HepG2 (cell line): ENCODE data around the gene THPO. TPM values are rescaled to one million over a fixed set of nuclear protein-coding genes. Genes with fewer than 3 reads are reported as not detected.

Experiments used
- ARNT ChIP-seq: fragments of 450-650 bp; IDR thresholded peaks from 2 replicates; pipeline ENCODE4 v1.6.1; 2017
- CAMTA2 ChIP-seq: sonication (generic); formaldehyde crosslinking; IDR thresholded peaks from 2 replicates; pipeline ENCODE4 v1.4.0; 2020; ENCODE audit warnings: mild to moderate bottlenecking, missing genetic modification reagents, borderline replicate concordance
- HNRNPK ChIP-seq: fragments of 200-400 bp; formaldehyde crosslinking; IDR thresholded peaks from 2 replicates; pipeline ENCODE4 v1.6.1; 2018; ENCODE audit warnings: low read length, low read depth, moderate library complexity, mild to moderate bottlenecking; ENCODE audit not compliant: poor library complexity, severe bottlenecking
- PHF8 ChIP-seq: sonication (generic); formaldehyde crosslinking; IDR thresholded peaks from 2 replicates; pipeline ENCODE4 v1.5.0; 2020; ENCODE audit warnings: missing genetic modification reagents
- SALL1 ChIP-seq: sonication (generic); formaldehyde crosslinking; IDR thresholded peaks from 2 replicates; pipeline ENCODE4 v1.8.0; 2022; ENCODE audit warnings: mild to moderate bottlenecking, missing genetic modification reagents
- XRCC5 ChIP-seq: fragments of 200-400 bp; formaldehyde crosslinking; optimal IDR thresholded peaks from 2 replicates; pipeline ENCODE3; 2017; ENCODE audit warnings: mild to moderate bottlenecking, low read length
- ZFAT ChIP-seq: sonication (generic); formaldehyde crosslinking; conservative IDR thresholded peaks from 2 replicates; pipeline ENCODE4 v1.8.1; 2023; ENCODE audit warnings: missing genetic modification reagents, inconsistent platforms
- ZNF33A ChIP-seq: sonication (generic); formaldehyde crosslinking; IDR thresholded peaks from 2 replicates; pipeline ENCODE4 v1.5.1; 2020; ENCODE audit warnings: missing genetic modification reagents, mild to moderate bottlenecking, moderate library complexity, borderline replicate concordance
- ZNF768 ChIP-seq: sonication (generic); formaldehyde crosslinking; IDR thresholded peaks from 2 replicates; pipeline ENCODE4 v1.4.0; 2020; ENCODE audit warnings: missing genetic modification reagents
- ZNF773 ChIP-seq: sonication (generic); formaldehyde crosslinking; IDR thresholded peaks from 2 replicates; pipeline ENCODE4 v1.4.0; 2020; ENCODE audit warnings: missing genetic modification reagents, borderline replicate concordance
- ZSCAN21 ChIP-seq: sonication (generic); formaldehyde crosslinking; IDR thresholded peaks from 2 replicates; pipeline ENCODE4 v1.8.0; 2022; ENCODE audit warnings: mild to moderate bottlenecking, missing genetic modification reagents, moderate library complexity, borderline replicate concordance
- polyA plus RNA-seq, 8 experiments: library from polyadenylated mRNA; depleted of rRNA in 3 of 8; stranded (reverse) in 7 of 8; unstranded in 1 of 8; fragments of >200 nt; fragmentation: Illumina TruSeq in 4 of 8; extraction: Trizol in 4 of 8; gene quantifications; 2 replicates each; pipeline versions ENCODE4 v1.2.1 to v1.2.3, GENCODE V29; 2011 to 2016; ENCODE audit warnings: low read depth in 4 of 8, missing spikeins in 1 of 8, mixed read lengths in 1 of 8; ENCODE audit not compliant: insufficient read depth in 1 of 8
- total RNA-seq, 5 experiments: library from RNA; depleted of rRNA; stranded (reverse); fragments of >200 nt; fragmentation: Illumina TruSeq; extraction: Trizol; gene quantifications; 2 replicates each; pipeline ENCODE4 v1.2.3, GENCODE V29; 2016; ENCODE audit warnings: low read depth in 1 of 5
- TF ChIP-seq, protein P1 (sequence below): fragments of 450-650 bp; IDR thresholded peaks from 2 replicates; pipeline ENCODE4 v1.6.1; 2016
- TF ChIP-seq, protein P2 (sequence below): sonication (generic); formaldehyde crosslinking; IDR thresholded peaks from 2 replicates; pipeline ENCODE4 v1.8.0; 2023; ENCODE audit warnings: mild to moderate bottlenecking, missing genetic modification reagents
- TF ChIP-seq, protein P3 (sequence below): sonication (generic); formaldehyde crosslinking; IDR thresholded peaks from 2 replicates; pipeline ENCODE4 v1.4.0; 2020; ENCODE audit warnings: missing genetic modification reagents, low read depth, mild to moderate bottlenecking, borderline replicate concordance
- TF ChIP-seq, protein P4 (sequence below): sonication (generic); formaldehyde crosslinking; IDR thresholded peaks from 2 replicates; pipeline ENCODE4 v1.5.1; 2020; ENCODE audit warnings: mild to moderate bottlenecking, missing genetic modification reagents, moderate library complexity
- TF ChIP-seq, protein P5 (sequence below): sonication (generic); formaldehyde crosslinking; IDR thresholded peaks from 2 replicates; pipeline ENCODE4 v1.8.1; 2023; ENCODE audit warnings: mild to moderate bottlenecking, missing genetic modification reagents, borderline replicate concordance
- TF ChIP-seq, protein P6 (sequence below): IDR thresholded peaks from 2 replicates; pipeline ENCODE4 v1.6.1; 2016; ENCODE audit warnings: low read depth, missing genetic modification reagents, missing compliant biosample characterization
- TF ChIP-seq, protein P7 (sequence below): sonication (generic); formaldehyde crosslinking; IDR thresholded peaks from 2 replicates; pipeline ENCODE4 v1.5.0; 2020; ENCODE audit warnings: missing genetic modification reagents

The THPO gene
- total and polyA plus RNA-seq, 2 of the 13 experiments (the other 11 are each of a cell fraction or from before 2014, with no cell fraction given): 2.8 to 4.8 TPM

DNA sequence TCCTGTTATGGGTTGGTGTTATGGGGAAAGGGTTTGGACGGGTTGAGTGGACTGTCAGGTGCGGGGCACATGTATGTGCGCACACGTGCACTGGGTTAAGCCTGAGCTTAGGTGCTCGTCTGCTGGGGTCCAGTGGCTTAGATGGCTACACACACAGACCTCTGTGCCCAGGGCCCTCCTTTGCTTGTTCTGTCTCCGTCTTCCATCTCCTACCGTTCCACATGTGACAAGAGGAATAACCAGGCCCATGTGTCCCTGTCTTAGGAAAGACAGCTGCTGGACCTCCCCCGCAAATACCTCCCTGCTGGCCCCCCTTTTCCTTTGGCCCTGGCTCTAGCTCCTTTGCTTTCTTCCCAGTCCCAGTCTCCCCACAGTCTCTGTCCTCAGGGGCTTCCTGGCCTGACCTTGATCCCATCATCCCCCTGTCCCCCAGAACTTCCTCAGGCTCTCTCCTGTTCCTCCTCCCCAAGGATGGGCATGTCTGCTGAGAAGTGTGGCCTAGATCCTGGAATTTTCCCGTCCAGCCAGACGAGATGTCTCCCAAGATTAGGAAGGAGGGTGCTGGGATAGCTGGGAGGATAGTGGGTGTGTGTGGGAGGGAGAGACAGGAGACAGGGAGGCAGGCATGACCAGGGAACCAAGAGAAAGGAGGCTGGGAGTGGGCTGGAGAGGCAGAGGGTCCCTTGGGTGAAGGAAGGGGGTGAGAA lies 797 bp upstream of the THPO start (continued):
- TF ChIP-seq, protein P1, sequence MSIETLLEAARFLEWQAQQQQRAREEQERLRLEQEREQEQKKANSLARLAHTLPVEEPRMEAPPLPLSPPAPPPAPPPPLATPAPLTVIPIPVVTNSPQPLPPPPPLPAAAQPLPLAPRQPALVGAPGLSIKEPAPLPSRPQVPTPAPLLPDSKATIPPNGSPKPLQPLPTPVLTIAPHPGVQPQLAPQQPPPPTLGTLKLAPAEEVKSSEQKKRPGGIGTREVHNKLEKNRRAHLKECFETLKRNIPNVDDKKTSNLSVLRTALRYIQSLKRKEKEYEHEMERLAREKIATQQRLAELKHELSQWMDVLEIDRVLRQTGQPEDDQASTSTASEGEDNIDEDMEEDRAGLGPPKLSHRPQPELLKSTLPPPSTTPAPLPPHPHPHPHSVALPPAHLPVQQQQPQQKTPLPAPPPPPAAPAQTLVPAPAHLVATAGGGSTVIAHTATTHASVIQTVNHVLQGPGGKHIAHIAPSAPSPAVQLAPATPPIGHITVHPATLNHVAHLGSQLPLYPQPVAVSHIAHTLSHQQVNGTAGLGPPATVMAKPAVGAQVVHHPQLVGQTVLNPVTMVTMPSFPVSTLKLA: peak; percentile 22; the same call in 1 of the 2 replicates
- TF ChIP-seq, protein P2, sequence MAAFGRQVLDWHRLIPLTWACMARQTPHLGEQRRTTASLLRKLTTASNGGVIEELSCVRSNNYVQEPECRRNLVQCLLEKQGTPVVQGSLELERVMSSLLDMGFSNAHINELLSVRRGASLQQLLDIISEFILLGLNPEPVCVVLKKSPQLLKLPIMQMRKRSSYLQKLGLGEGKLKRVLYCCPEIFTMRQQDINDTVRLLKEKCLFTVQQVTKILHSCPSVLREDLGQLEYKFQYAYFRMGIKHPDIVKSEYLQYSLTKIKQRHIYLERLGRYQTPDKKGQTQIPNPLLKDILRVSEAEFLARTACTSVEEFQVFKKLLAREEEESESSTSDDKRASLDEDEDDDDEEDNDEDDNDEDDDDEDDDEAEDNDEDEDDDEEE (CRISPR knock-in tag): no peak
- no peak for TF ChIP-seq ARNT
- TF ChIP-seq ZNF33A (CRISPR knock-in tag): no peak
- TF ChIP-seq HNRNPK: no peak
- no peak for TF ChIP-seq ZSCAN21
- TF ChIP-seq, protein P3, sequence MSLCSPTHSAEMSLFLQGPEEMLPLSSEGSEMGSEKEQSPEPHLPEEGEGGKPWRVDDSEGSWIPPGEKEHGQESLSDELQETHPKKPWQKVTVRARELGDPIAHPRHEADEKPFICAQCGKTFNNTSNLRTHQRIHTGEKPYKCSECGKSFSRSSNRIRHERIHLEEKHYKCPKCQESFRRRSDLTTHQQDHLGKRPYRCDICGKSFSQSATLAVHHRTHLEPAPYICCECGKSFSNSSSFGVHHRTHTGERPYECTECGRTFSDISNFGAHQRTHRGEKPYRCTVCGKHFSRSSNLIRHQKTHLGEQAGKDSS (CRISPR knock-in tag): no peak
- TF ChIP-seq ZNF773 (CRISPR knock-in tag): no peak
- peak; percentile 7; the same call in 1 of the 2 replicates for TF ChIP-seq PHF8 (CRISPR knock-in tag)
- TF ChIP-seq ZNF768: no peak
- no peak for TF ChIP-seq CAMTA2 (CRISPR knock-in tag)
- TF ChIP-seq, protein P4, sequence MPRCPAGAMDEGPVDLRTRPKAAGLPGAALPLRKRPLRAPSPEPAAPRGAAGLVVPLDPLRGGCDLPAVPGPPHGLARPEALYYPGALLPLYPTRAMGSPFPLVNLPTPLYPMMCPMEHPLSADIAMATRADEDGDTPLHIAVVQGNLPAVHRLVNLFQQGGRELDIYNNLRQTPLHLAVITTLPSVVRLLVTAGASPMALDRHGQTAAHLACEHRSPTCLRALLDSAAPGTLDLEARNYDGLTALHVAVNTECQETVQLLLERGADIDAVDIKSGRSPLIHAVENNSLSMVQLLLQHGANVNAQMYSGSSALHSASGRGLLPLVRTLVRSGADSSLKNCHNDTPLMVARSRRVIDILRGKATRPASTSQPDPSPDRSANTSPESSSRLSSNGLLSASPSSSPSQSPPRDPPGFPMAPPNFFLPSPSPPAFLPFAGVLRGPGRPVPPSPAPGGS (CRISPR knock-in tag): no peak
- TF ChIP-seq XRCC5: no peak
- TF ChIP-seq, protein P5, sequence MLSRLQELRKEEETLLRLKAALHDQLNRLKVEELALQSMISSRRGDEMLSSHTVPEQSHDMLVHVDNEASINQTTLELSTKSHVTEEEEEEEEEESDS (CRISPR knock-in tag): no peak
- TF ChIP-seq, protein P6, sequence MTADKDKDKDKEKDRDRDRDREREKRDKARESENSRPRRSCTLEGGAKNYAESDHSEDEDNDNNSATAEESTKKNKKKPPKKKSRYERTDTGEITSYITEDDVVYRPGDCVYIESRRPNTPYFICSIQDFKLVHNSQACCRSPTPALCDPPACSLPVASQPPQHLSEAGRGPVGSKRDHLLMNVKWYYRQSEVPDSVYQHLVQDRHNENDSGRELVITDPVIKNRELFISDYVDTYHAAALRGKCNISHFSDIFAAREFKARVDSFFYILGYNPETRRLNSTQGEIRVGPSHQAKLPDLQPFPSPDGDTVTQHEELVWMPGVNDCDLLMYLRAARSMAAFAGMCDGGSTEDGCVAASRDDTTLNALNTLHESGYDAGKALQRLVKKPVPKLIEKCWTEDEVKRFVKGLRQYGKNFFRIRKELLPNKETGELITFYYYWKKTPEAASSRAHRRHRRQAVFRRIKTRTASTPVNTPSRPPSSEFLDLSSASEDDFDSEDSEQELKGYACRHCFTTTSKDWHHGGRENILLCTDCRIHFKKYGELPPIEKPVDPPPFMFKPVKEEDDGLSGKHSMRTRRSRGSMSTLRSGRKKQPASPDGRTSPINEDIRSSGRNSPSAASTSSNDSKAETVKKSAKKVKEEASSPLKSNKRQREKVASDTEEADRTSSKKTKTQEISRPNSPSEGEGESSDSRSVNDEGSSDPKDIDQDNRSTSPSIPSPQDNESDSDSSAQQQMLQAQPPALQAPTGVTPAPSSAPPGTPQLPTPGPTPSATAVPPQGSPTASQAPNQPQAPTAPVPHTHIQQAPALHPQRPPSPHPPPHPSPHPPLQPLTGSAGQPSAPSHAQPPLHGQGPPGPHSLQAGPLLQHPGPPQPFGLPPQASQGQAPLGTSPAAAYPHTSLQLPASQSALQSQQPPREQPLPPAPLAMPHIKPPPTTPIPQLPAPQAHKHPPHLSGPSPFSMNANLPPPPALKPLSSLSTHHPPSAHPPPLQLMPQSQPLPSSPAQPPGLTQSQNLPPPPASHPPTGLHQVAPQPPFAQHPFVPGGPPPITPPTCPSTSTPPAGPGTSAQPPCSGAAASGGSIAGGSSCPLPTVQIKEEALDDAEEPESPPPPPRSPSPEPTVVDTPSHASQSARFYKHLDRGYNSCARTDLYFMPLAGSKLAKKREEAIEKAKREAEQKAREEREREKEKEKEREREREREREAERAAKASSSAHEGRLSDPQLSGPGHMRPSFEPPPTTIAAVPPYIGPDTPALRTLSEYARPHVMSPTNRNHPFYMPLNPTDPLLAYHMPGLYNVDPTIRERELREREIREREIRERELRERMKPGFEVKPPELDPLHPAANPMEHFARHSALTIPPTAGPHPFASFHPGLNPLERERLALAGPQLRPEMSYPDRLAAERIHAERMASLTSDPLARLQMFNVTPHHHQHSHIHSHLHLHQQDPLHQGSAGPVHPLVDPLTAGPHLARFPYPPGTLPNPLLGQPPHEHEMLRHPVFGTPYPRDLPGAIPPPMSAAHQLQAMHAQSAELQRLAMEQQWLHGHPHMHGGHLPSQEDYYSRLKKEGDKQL (CRISPR knock-in tag): no peak
- TF ChIP-seq, protein P7, sequence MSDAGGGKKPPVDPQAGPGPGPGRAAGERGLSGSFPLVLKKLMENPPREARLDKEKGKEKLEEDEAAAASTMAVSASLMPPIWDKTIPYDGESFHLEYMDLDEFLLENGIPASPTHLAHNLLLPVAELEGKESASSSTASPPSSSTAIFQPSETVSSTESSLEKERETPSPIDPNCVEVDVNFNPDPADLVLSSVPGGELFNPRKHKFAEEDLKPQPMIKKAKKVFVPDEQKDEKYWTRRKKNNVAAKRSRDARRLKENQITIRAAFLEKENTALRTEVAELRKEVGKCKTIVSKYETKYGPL (CRISPR knock-in tag): no peak
- TF ChIP-seq SALL1 (CRISPR knock-in tag): no peak; the same call in 1 of the 2 replicates
- no peak for TF ChIP-seq ZFAT (CRISPR knock-in tag)
